ENCODE results near the gene KIF11. TPM values are rescaled to one million over a fixed set of nuclear protein-coding genes. Genes with fewer than 3 reads are reported as not detected.
"Not testable (repeated sequence)": the region's sequence is repeated elsewhere in the genome, so short reads cannot be mapped to it uniquely, and the experiment has no call there.

KIF11 gene
- total RNA-seq, 1 donor from 2014 or later: 1.8 TPM

DNA sequence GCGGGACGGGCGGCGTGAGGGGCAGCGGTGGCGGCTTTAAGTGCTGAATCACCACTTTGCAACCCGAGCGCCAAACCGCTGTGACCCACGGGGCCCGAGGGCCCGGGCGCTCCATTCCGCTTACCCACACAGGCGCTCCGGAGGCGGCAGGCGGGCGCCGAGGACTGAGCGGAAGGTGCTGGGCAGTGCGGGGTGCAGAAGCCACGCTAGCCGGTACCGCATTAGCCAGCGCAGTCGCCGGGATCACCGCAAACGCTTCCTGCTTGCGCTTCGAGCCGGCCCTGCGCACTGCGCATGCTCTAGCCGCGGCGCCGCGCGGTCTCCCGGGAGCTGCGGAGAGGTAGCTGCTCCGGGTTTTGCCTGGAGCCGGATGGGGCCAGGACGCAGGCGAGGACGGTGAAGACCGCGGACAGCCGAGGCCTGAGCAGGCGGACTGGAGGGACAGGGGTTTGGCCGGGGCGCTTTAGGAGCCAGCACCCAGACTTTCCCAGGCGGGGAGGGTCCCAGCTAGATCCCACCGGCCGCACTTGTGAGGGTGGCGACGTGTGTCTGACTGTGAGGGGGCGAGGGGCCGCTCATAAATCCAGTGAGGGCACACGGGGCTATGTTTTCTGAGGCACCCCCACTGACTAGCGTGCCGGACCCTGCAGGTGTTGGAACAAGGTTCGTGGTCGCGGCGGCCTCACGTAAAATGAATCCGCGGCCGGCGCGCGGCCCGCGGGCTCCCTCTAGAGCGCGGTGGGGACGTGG is 19.0 kb upstream of the KIF11 start, which contains the start of gene IDE:
IDE (minus strand) TSS at position 296 of the 750 bp plus-strand sequence; CDS start at position 222, 74 bp downstream.
- intact Hi-C loops (cut with DNase I): loop anchor here (5.0 kb wide), 1 partner anchor 57 kb away; no protein-coding TSS in a partner anchor
- peaks cover 8% of the 10 kb centered on the region for H3K36me3 ChIP-seq
- H3K27ac ChIP-seq: peak within 1 kb of the TSS; percentile 92
- peaks cover 28% of the 10 kb centered on the region for H3K4me1 ChIP-seq
- H3K9me3 ChIP-seq: no peaks in the 10 kb centered on the region
- TF ChIP-seq, protein P1, sequence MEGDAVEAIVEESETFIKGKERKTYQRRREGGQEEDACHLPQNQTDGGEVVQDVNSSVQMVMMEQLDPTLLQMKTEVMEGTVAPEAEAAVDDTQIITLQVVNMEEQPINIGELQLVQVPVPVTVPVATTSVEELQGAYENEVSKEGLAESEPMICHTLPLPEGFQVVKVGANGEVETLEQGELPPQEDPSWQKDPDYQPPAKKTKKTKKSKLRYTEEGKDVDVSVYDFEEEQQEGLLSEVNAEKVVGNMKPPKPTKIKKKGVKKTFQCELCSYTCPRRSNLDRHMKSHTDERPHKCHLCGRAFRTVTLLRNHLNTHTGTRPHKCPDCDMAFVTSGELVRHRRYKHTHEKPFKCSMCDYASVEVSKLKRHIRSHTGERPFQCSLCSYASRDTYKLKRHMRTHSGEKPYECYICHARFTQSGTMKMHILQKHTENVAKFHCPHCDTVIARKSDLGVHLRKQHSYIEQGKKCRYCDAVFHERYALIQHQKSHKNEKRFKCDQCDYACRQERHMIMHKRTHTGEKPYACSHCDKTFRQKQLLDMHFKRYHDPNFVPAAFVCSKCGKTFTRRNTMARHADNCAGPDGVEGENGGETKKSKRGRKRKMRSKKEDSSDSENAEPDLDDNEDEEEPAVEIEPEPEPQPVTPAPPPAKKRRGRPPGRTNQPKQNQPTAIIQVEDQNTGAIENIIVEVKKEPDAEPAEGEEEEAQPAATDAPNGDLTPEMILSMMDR (IDR thresholded peaks at IDR 0.05): peak; percentile 82
- H3K27me3 ChIP-seq (ENCODE audit: low read depth): no peaks in the 10 kb centered on the region
- ATAC-seq: peak; percentile 97
- peak within 1 kb of the TSS; percentile 97 for H3K4me3 ChIP-seq
- DNase-seq: peak; percentile 92

DNA sequence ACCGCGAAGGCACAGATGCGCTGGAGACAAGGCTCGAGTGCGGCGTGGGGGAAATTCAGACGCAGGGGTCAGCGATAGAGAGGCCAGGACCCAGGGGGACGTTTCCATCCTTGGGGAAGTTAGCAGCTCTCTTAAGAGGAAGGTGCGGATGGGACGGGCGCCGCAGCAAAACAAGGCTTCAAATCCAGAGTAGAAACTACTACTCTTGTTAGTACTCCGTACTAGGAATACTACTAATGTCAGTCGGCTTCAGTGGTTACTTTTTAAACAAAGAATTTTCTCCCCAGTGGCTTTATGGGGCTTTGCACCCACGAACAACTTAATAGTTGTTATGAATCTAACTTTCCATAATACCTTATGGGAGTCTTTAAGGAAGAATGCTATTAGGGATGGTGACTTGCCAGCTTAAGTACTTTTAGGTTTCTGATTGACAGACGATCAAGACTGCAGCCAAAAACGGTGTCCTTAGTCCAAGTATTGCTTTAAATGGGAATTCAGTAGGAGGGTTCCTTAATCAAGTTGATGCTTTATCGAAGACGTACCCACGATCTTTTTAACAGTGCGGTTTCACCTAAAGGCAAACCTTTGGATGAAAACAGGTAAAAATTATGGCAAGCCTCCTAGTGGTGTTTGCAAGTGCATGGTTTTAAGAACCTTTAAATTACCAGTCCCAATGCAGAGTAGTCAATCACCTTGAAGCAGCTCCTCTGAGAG is 18.2 kb upstream of the KIF11 start:
- TF ChIP-seq, protein P1 (IDR thresholded peaks at IDR 0.05): no peak
- DNase-seq: no peak
- peak in 1 of 2 donors; percentile 4 for ATAC-seq
- Histone ChIP-seq H3K4me1 (peaks cover 28% of the 10 kb centered on the region), H3K27me3 (ENCODE audit: low read depth) (no peaks in the 10 kb centered on the region), H3K4me3 (peak overlapping the region; percentile 97), H3K36me3 (peaks cover under 1% of the 10 kb centered on the region), H3K9me3 (no peaks in the 10 kb centered on the region), H3K27ac (peak overlapping the region; percentile 92)
- intact Hi-C loops (cut with DNase I): loop anchor here (5.0 kb wide), 1 partner anchor 57 kb away; no protein-coding TSS in a partner anchor

DNA sequence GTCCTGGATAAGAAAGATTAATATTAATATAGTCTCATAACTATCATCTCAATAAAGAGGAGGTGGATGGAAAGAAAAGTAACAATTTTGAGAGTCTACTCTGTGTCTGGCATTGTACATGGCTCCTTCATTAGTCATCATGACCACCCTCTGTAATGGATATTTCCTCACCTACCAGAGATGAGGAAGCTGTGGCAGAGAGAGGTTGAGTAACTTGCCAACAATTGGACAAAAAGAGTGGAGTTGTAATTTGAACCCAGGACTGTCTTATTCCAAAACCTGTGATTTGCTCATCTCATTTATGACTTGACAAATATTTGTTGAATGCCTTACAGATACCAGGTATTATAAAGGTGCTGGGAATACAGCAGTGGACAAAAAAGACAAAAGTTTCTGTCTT is 17.0 kb upstream of the KIF11 start:
- TF ChIP-seq, protein P1 (IDR thresholded peaks at IDR 0.05): no peak
- Histone ChIP-seq H3K4me3 (no peak overlapping the region), H3K4me1 (peaks cover 28% of the 10 kb centered on the region), H3K9me3 (no peaks in the 10 kb centered on the region), H3K27me3 (ENCODE audit: low read depth) (no peaks in the 10 kb centered on the region), H3K36me3 (no peaks in the 10 kb centered on the region), H3K27ac (no peak overlapping the region)
- ATAC-seq (no peak), DNase-seq (no peak)
- intact Hi-C loops (cut with DNase I): no loop called here

DNA sequence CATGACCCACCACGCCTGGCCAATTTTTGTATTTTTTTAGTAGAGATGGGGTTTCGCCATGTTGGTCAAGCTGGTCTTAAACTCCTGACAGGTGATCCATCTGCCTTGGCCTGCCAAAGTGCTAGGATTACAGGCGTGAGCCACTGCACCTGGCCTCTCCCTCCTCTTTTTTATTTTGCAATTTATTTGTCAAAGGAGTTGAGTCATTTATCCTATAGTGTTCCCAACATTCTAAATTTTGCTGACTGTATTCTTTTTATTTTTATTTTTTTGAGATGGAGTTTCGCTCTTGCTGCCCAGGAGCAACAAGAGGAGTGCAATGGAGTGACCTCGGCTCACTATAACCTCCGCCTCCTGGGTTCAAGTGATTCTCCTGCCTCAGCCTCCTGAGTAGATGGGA is 10.6 kb upstream of the KIF11 start:
- H3K4me3 ChIP-seq; intact Hi-C loops (cut with DNase I); H3K36me3 ChIP-seq; H3K27ac ChIP-seq; DNase-seq; H3K27me3 ChIP-seq (ENCODE audit: low read depth); ATAC-seq; H3K4me1 ChIP-seq; H3K9me3 ChIP-seq: not testable (repeated sequence)

DNA sequence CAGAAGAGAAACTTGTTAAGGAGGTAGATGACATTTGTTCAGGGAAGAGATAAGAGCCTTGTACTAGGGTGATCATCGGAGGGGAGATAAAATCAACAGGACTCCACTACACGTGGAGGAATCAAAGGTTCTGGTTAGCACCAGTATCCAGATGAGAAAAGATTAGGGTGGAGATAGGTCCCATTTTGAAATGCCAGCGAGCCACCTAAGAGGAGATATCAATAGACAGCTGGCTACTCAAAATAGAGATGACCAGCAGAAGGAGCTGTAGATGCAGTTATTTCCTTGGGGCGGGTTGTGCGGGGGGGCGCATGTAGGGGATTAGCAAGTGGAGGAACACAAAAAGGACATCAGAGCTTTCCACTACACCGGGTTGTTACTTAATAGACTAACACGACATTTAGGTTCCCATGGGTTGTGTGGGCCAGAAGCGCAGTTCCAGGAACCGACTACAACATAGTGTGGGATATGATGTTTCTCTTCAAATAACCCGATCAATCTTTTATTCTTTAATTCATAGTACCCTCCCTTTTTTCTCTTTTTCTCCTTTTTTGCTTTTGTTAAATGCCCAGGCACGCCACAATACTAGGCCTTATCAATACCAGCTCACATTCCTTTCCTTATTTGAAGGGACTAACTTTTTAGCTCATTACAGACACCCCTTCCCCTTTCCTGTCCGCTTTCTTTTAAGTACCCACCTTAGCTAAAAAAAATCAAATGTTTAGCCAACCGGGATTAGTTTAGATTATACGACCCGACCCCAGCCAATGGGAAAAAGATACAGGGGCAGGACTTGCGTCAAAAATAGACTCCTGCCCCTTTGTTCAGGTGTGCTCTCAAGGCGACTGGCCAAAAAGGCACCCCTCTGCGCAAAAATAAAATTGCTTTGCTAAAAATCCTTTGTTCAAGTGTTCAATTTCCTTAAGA is 2.0 kb upstream of the KIF11 start:
- intact Hi-C loops (cut with DNase I): no loop called here
- Histone ChIP-seq H3K4me1 (peaks cover 15% of the 10 kb centered on the region), H3K4me3 (peak overlapping the region; percentile 71), H3K9me3 (no peaks in the 10 kb centered on the region), H3K27me3 (ENCODE audit: low read depth) (no peaks in the 10 kb centered on the region), H3K36me3 (no peaks in the 10 kb centered on the region), H3K27ac (peak overlapping the region; percentile 95)
- TF ChIP-seq, protein P1 (IDR thresholded peaks at IDR 0.05): no peak
- ATAC-seq (peak in 1 of 2 donors; percentile 6), DNase-seq (peak; percentile 57)

All from lower lobe of right lung (tissue), 2 donors.